ENCODE results near the gene NGFR. TPM values are rescaled to one million over a fixed set of nuclear protein-coding genes. Genes with fewer than 3 reads are reported as not detected.

The NGFR gene
- polyA plus RNA-seq, 2 donors = 2.0 to 5.6 TPM

DNA sequence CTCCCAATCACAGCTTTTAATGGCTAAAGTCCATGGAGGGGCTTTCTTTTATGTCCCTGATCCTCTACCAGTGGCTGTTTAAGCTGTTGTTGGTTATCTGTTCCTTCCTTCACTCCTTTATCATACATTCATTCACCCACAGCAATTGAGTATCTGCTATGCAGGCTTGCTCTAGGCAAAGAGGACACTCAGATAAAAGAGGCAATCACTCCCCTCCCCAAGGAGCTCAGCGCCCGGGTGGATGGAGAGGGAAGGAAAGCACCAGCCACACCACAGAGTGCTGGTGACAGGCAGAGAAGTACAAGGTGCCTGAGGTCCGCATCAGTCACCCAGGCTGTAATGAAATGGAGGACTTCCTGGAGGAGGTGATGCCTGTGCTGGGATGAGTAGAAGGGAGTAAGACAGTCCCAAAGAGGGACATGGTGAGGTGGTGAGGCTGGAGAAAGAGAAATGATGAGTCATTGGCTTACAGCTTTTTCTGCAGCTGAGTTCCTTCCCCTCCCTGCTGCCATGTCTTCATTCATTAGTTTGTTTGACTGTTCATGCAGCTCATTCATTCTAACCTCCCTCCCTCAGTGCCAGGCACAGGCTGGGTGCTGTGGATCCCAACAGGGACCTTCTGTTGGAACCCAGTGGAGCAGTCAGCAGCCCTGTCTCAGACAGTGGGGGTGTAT, 12.8 kb upstream of the NGFR start:
- Histone ChIP-seq H3K9me3 (ENCODE audit: control insufficient read depth in 2 of 2, insufficient read depth in 1 of 2, low read depth in 1 of 2, low read length in 1 of 2) (no peaks in the 10 kb centered on the region), H3K4me1 (ENCODE audit: control insufficient read depth in 2 of 2, insufficient read depth in 2 of 2, low read length in 1 of 2) (no peaks in the 10 kb centered on the region), H3K27me3 (ENCODE audit: control insufficient read depth in 1 of 2, insufficient read depth in 2 of 2, low read length in 2 of 2) (peaks cover 0 to 4% of the 10 kb centered on the region in 2 donors), H3K27ac (ENCODE audit: low read depth in 2 of 2, low read length in 1 of 2) (no peak overlapping the region), H3K36me3 (ENCODE audit: control insufficient read depth in 2 of 2, insufficient read depth in 2 of 2, low read length in 1 of 2) (no peaks in the 10 kb centered on the region), H3K4me3 (ENCODE audit: low read depth in 1 of 2, low read length in 2 of 2) (no peak overlapping the region)
- WGBS, 2 donors = 74 to 81% methylated on average over 3 of the region's 3 CpGs

DNA sequence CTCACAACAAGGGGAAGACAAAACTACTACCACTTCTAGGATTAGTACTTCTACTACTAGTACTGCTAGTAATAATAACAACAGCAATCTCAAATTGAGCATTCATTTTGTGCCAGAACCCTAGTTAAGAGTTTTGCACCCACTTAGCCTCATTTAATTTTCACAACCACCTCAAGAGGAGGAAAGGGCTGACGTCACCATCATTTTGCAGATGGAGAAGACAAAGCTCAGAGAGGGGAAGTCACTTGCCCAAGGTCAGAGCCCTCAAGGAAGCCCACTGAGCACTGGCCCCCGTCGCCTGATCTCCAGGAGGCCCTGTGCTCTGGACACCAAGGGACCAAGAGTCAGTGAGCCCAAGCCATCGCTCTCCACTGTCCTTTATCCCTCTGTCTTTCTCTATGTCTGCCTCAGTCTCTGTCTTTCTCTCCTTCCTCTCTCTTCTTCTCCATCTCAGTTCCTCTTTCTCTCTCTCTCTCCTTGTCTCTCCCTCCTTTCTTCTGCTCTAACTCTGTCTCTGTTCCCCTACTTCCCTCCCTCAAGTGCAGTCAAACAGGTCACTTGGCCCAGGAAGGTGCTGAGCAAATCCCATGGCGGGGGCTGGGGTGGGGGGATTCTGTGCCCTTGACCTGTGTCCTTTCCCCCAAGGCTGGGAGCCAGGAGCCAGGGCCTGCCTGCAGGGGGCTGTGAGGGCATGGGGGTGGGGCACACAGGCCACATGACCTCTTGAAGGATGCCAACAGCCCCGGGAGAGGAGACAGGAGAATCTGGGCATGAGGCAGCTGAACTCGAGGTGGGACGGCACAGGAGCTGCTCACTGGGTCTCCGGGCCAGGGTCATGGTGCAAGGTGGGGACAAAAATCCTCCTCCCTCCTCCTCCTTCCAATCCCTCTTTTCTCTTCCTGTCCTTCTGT, 11.2 kb upstream of the NGFR start:
- H3K4me1 ChIP-seq (ENCODE audit: control insufficient read depth in 2 of 2, insufficient read depth in 2 of 2, low read length in 1 of 2) = no peaks in the 10 kb centered on the region
- H3K27me3 ChIP-seq (ENCODE audit: control insufficient read depth in 1 of 2, insufficient read depth in 2 of 2, low read length in 2 of 2) = no peaks in the 10 kb centered on the region
- 65 to 69% methylated on average over 9 of the region's 9 CpGs for WGBS, 2 donors
- H3K9me3 ChIP-seq (ENCODE audit: control insufficient read depth in 2 of 2, insufficient read depth in 1 of 2, low read depth in 1 of 2, low read length in 1 of 2) = no peaks in the 10 kb centered on the region
- H3K4me3 ChIP-seq (ENCODE audit: low read depth in 1 of 2, low read length in 2 of 2) = no peak overlapping the region
- H3K36me3 ChIP-seq (ENCODE audit: control insufficient read depth in 2 of 2, insufficient read depth in 2 of 2, low read length in 1 of 2) = no peaks in the 10 kb centered on the region
- H3K27ac ChIP-seq (ENCODE audit: low read depth in 2 of 2, low read length in 1 of 2) = no peak overlapping the region

DNA sequence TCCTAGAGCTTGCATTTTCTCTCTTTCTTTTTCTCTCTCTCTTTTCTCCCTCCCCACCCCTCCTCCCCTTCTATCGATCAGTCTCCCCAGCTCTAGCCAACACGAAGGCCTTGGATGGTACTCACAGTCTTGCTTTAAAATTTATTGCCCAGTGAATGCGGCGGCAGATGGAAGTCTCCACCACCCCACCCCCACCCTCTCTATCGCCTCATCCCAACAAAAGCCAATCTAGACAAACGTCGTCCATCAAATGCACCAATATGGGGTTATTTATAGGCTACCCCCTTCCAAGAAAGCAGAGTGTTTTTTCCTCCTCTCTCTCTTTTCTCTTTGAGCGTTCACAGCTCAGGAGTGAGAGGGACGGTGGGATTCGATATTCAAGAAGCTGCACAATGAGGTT, 10.5 kb upstream of the NGFR start:
- WGBS, 2 donors = 67 to 79% methylated on average over 10 of the region's 10 CpGs
- no peaks in the 10 kb centered on the region for H3K27me3 ChIP-seq (ENCODE audit: control insufficient read depth in 1 of 2, insufficient read depth in 2 of 2, low read length in 2 of 2)
- no peaks in the 10 kb centered on the region for H3K36me3 ChIP-seq (ENCODE audit: control insufficient read depth in 2 of 2, insufficient read depth in 2 of 2, low read length in 1 of 2)
- no peaks in the 10 kb centered on the region for H3K9me3 ChIP-seq (ENCODE audit: control insufficient read depth in 2 of 2, insufficient read depth in 1 of 2, low read depth in 1 of 2, low read length in 1 of 2)
- no peak overlapping the region for H3K27ac ChIP-seq (ENCODE audit: low read depth in 2 of 2, low read length in 1 of 2)
- H3K4me3 ChIP-seq (ENCODE audit: low read depth in 1 of 2, low read length in 2 of 2) = no peak overlapping the region
- H3K4me1 ChIP-seq (ENCODE audit: control insufficient read depth in 2 of 2, insufficient read depth in 2 of 2, low read length in 1 of 2) = no peaks in the 10 kb centered on the region

DNA sequence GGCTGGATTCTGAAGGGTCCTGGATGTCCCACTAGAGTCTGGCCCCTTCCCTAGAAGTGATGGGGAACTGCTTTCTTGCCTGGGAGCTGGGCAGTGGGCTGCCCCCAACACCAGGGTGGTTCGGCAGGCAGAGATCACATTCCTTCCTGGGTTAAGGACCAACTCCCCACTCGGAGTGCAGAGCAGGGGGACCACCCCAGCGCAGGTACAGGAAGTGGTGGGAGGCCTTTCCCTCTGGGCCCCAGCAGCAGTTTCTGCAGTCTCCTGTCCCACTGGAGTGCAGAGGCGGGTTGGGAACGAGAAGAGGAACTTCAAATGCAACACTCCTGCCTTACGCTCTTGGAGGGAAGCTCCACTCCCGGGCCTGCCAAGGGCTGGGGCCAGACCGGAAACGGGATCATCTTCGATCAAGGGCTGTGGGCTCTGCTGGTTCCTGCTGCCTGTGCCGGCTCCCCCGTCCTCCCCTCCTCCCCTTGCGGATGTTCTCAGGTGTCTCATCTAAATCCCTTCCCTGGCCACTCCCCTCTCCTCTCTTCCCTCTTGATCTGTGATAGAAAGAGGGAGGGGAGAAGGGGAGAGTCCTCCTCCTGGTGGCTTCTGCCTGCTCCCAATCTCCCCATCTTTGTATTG, 9.0 kb upstream of the NGFR start:
- Histone ChIP-seq H3K27me3 (ENCODE audit: control insufficient read depth in 1 of 2, insufficient read depth in 2 of 2, low read length in 2 of 2) (no peaks in the 10 kb centered on the region), H3K4me3 (ENCODE audit: low read depth in 1 of 2, low read length in 2 of 2) (no peak overlapping the region), H3K36me3 (ENCODE audit: control insufficient read depth in 2 of 2, insufficient read depth in 2 of 2, low read length in 1 of 2) (no peaks in the 10 kb centered on the region), H3K27ac (ENCODE audit: low read depth in 2 of 2, low read length in 1 of 2) (no peak overlapping the region), H3K9me3 (ENCODE audit: control insufficient read depth in 2 of 2, insufficient read depth in 1 of 2, low read depth in 1 of 2, low read length in 1 of 2) (no peaks in the 10 kb centered on the region), H3K4me1 (ENCODE audit: control insufficient read depth in 2 of 2, insufficient read depth in 2 of 2, low read length in 1 of 2) (no peaks in the 10 kb centered on the region)
- WGBS, 2 donors = 21 to 24% methylated on average over 13 of the region's 13 CpGs

DNA sequence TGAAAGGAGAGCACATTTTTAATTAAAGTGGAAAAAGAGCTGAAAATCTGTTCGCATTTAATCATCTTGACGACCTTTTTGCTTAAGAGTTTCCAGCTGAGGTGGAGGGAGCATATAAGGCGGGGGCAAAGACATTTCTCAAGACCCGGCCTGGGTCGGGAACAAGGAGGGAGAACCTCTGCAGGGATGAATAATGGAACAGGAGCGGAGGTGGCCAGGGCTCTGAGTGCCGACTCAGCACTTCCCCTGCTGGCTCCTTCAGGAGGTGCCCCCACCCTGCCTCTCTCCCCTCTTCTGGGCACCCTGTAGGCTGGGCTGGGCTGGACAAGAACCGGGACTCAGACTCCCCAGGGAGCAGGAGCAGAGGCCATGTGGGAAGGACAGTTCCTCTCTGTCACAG, 7.9 kb upstream of the NGFR start:
- Histone ChIP-seq H3K4me3 (ENCODE audit: low read depth in 1 of 2, low read length in 2 of 2) (no peak overlapping the region), H3K27me3 (ENCODE audit: control insufficient read depth in 1 of 2, insufficient read depth in 2 of 2, low read length in 2 of 2) (no peaks in the 10 kb centered on the region), H3K36me3 (ENCODE audit: control insufficient read depth in 2 of 2, insufficient read depth in 2 of 2, low read length in 1 of 2) (no peaks in the 10 kb centered on the region), H3K27ac (ENCODE audit: low read depth in 2 of 2, low read length in 1 of 2) (no peak overlapping the region), H3K4me1 (ENCODE audit: control insufficient read depth in 2 of 2, insufficient read depth in 2 of 2, low read length in 1 of 2) (no peaks in the 10 kb centered on the region), H3K9me3 (ENCODE audit: control insufficient read depth in 2 of 2, insufficient read depth in 1 of 2, low read depth in 1 of 2, low read length in 1 of 2) (no peaks in the 10 kb centered on the region)
- WGBS, 2 donors = 79% methylated on average over 8 of the region's 8 CpGs

DNA sequence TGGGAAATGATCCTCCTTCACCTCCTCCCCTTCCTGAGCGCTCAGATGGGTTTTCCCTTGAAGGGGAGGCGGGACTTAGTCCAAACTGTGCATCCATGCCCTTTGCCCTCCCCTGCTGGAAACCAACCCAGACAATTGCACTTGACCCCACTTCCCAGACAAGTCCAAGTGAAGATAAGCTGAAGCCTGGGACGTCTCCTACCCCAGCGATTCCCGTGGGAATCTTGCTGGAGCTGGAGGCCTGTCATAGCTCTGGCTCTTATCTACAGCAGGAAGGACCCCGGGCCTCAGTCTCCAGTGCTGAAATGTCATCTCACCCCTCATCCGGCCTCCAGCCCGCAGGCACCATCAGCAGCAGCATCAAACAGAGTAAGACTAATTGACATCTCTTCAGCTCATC, 6.5 kb upstream of the NGFR start:
- no peaks in the 10 kb centered on the region for H3K27me3 ChIP-seq (ENCODE audit: control insufficient read depth in 1 of 2, insufficient read depth in 2 of 2, low read length in 2 of 2)
- H3K36me3 ChIP-seq (ENCODE audit: control insufficient read depth in 2 of 2, insufficient read depth in 2 of 2, low read length in 1 of 2) = no peaks in the 10 kb centered on the region
- H3K9me3 ChIP-seq (ENCODE audit: control insufficient read depth in 2 of 2, insufficient read depth in 1 of 2, low read depth in 1 of 2, low read length in 1 of 2) = no peaks in the 10 kb centered on the region
- no peak overlapping the region for H3K27ac ChIP-seq (ENCODE audit: low read depth in 2 of 2, low read length in 1 of 2)
- 70 to 83% methylated on average over 8 of the region's 8 CpGs for WGBS, 2 donors
- no peak overlapping the region for H3K4me3 ChIP-seq (ENCODE audit: low read depth in 1 of 2, low read length in 2 of 2)
- H3K4me1 ChIP-seq (ENCODE audit: control insufficient read depth in 2 of 2, insufficient read depth in 2 of 2, low read length in 1 of 2) = no peaks in the 10 kb centered on the region

DNA sequence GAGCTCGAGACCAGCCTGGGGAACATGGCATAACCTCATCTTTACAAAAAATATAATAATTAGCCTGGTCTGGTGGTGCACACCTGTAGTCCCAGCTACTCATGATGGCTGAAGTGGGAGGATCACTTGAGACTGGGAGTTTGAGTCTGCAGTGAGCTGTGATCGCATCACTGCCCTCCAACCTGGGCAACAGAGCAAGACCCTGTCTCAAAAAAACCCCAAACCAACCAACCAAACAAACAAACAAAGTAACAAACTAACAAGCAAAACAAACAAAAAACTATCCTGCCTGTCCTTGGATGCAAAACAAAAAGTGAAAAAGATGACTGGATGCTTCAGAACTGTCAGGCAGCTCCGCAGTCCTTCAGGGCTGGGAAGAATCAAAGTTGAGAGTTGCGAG, 5.7 kb upstream of the NGFR start:
- Histone ChIP-seq H3K27ac (ENCODE audit: low read depth in 2 of 2, low read length in 1 of 2) (no peak overlapping the region), H3K9me3 (ENCODE audit: control insufficient read depth in 2 of 2, insufficient read depth in 1 of 2, low read depth in 1 of 2, low read length in 1 of 2) (no peaks in the 10 kb centered on the region), H3K4me3 (ENCODE audit: low read depth in 1 of 2, low read length in 2 of 2) (no peak overlapping the region), H3K27me3 (ENCODE audit: control insufficient read depth in 1 of 2, insufficient read depth in 2 of 2, low read length in 2 of 2) (no peaks in the 10 kb centered on the region), H3K4me1 (ENCODE audit: control insufficient read depth in 2 of 2, insufficient read depth in 2 of 2, low read length in 1 of 2) (no peaks in the 10 kb centered on the region), H3K36me3 (ENCODE audit: control insufficient read depth in 2 of 2, insufficient read depth in 2 of 2, low read length in 1 of 2) (no peaks in the 10 kb centered on the region)
- WGBS, 2 donors = 84 to 91% methylated on average over 4 of the region's 4 CpGs

DNA sequence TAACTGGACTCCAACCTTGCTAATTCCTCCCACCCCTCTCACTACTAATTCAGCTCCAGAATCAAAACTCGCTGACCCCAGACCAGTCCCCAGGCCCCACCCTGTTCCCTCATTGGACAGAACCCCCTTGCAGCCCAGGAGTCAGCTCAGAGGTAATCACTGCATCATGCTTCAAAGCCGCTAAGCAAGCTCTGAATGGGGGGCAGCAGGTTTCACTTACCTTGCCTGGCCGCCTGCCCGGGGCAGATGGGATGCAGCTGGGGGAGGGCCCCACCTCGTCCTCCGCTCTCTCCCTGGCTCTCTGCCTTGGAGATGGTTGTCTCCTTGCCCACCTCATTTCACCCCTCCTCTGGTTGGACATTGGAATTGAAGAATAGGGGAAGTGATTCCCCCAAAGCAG, 4.8 kb upstream of the NGFR start:
- no peaks in the 10 kb centered on the region for H3K9me3 ChIP-seq (ENCODE audit: control insufficient read depth in 2 of 2, insufficient read depth in 1 of 2, low read depth in 1 of 2, low read length in 1 of 2)
- no peaks in the 10 kb centered on the region for H3K27me3 ChIP-seq (ENCODE audit: control insufficient read depth in 1 of 2, insufficient read depth in 2 of 2, low read length in 2 of 2)
- H3K36me3 ChIP-seq (ENCODE audit: control insufficient read depth in 2 of 2, insufficient read depth in 2 of 2, low read length in 1 of 2) = no peaks in the 10 kb centered on the region
- peaks cover 0 to 4% of the 10 kb centered on the region in 2 donors for H3K4me1 ChIP-seq (ENCODE audit: control insufficient read depth in 2 of 2, insufficient read depth in 2 of 2, low read length in 1 of 2)
- no peak overlapping the region for H3K4me3 ChIP-seq (ENCODE audit: low read depth in 1 of 2, low read length in 2 of 2)
- H3K27ac ChIP-seq (ENCODE audit: low read depth in 2 of 2, low read length in 1 of 2) = no peak overlapping the region
- 76 to 82% methylated on average over 6 of the region's 6 CpGs for WGBS, 2 donors

DNA sequence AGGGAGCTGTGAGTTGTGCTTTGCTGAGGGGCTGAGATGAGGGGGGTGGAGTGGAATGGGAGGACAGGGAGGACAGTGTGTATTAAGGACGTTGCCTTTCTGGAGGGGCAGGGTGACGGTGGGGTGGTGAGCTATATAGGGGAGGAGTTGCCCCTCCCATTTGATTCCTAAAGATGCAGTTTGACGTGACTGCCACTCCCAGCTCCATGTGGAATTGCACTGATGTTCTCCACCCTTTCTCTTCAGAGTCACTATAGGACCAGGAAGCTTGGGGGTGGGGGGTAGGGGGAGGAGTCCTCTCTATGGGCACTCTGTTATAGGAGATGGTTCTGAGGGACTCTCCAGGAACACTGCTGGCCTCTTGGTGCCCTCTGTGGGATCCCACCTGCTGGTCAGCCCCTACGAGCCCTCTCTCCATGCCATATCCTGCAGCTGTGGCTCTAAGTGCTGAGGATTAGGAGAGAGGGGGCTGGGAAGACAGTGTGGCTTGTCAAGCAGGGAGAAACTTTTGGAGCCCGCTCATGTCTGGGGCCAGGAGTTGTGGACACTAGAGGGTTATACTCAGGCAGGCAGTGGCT, 3.8 kb upstream of the NGFR start:
- Histone ChIP-seq H3K36me3 (ENCODE audit: control insufficient read depth in 2 of 2, insufficient read depth in 2 of 2, low read length in 1 of 2) (no peaks in the 10 kb centered on the region), H3K27me3 (ENCODE audit: control insufficient read depth in 1 of 2, insufficient read depth in 2 of 2, low read length in 2 of 2) (no peaks in the 10 kb centered on the region), H3K4me1 (ENCODE audit: control insufficient read depth in 2 of 2, insufficient read depth in 2 of 2, low read length in 1 of 2) (peaks cover 6 to 8% of the 10 kb centered on the region in 2 donors), H3K4me3 (ENCODE audit: low read depth in 1 of 2, low read length in 2 of 2) (no peak overlapping the region), H3K27ac (ENCODE audit: low read depth in 2 of 2, low read length in 1 of 2) (no peak overlapping the region), H3K9me3 (ENCODE audit: control insufficient read depth in 2 of 2, insufficient read depth in 1 of 2, low read depth in 1 of 2, low read length in 1 of 2) (no peaks in the 10 kb centered on the region)
- WGBS, 2 donors = 56 to 62% methylated on average over 4 to 5 of the region's 5 CpGs
